NCI-H82 treated with DMSO at 0.1 percent for 48 hours (cell line): ENCODE results near the gene APOA1.

ENCODE experiments used
- DNase-seq: peaks from one replicate; lab custom pipeline; 2025; ENCODE audit not compliant: unreplicated experiment; lab: John Stamatoyannopoulos, UW

APOA1 gene

GRCh38 chr11:116791813-116792143 is 45.6 kb downstream of the APOA1 start, which contains the start of gene APOA5:
Gene APOA5, minus strand, starts transcription at chr11:116791879. Its CDS starts 19 bp downstream, at chr11:116791860.
- no peak for DNase-seq

GRCh38 chr11:116791002-116791812 is 46.2 kb downstream of the APOA1 start:
- DNase-seq: peak; percentile 0

GRCh38 chr11:116790167-116791001 is 47.0 kb downstream of the APOA1 start:
- no peak for DNase-seq

GRCh38 chr11:116788975-116789374 is 48.4 kb downstream of the APOA1 start:
- no peak for DNase-seq

- no peak for DNase-seq
These were observed 48.9 kb downstream of the APOA1 start for GRCh38 chr11:116788534-116788933.

- peak; percentile 3 for DNase-seq
These were observed 49.5 kb downstream of the APOA1 start, which contains the start of gene ZPR1 for GRCh38 chr11:116787786-116788486. Gene ZPR1, minus strand, starts transcription at chr11:116788023. Its CDS starts 33 bp downstream, at chr11:116787990.

GRCh38 chr11:116787436-116787785 is 50.0 kb downstream of the APOA1 start:
- DNase-seq: no peak

GRCh38 chr11:116786966-116787365 is 50.5 kb downstream of the APOA1 start:
- DNase-seq: no peak

- no peak for DNase-seq
These were observed 51.1 kb downstream of the APOA1 start for GRCh38 chr11:116786326-116786725.
